Hematopoietic multipotent progenitor cell treated with erythropoietin and hydrocortisone succinate and interleukin-3 and kit ligand, for 6 days (in vitro differentiated cells): ENCODE measurements around the gene MTM1.

Experiments used
- DNase-seq: peaks from one replicate; pipeline ENCODE4 v3.0.0-alpha.2; 2015

Gene MTM1

DNA sequence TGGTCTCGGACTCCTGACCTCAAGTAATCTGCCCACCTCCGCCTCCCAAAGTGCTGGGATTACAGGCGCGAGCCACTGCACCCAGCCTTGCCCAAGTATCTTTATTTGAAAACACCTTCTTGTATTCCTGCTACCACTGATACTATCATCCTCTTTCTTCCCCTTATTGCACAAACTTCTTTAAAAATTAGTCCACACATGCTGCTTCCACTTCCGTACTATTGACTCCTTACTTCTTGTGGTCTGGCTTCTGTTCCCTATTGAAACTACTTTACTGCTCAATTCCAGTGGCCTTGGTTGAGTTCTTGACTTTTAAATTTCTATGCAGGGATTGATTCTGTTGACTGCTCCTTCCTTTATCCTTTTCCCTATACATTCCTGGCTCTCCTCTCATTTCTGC lies 38.8 kb downstream of the MTM1 start:
- DNase-seq = peak; percentile 14

GRCh38 chrX:150610043-150610442 lies 41.6 kb downstream of the MTM1 start:
- DNase-seq = peak; percentile 36

DNA sequence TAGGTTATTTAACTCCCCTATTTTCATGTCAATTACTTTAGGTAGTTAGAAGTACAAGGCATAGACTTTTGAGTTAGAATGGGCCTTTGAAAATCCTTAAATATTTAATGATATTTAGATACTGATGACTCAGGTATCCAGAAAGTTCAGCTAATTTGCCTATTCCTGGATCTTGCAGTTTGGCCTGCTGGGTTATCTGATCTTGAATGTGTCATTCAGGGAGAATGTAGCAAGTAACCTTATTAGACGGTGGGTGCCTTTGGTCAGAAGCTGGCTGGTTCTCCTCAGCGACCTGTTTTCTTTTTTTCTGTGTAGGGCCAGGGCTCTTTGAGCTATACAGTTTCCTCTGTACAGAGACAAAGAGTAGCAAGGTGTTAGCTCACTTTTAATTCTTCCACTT lies 42.0 kb downstream of the MTM1 start:
- no peak for DNase-seq

DNA sequence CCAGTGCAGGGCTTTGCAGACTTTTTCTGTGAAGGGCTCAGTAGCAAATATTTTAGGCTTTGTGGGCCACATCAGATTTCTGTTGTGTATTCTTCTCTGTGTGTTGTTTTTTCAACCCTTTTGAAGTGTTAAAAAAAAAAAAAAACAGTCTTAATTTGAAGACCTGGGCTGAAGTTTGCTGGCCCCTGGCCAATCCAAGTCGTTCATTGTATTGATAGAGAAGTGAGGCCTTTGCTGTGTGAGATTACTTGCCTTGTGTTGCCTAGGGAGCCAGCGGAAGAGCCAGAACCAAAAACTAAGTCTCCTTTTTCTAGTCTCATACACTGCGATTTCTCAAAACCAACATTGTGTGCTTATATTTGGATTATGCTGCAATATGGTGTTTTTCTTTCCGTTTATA lies 46.9 kb downstream of the MTM1 start:
- peak; percentile 9 for DNase-seq

DNA sequence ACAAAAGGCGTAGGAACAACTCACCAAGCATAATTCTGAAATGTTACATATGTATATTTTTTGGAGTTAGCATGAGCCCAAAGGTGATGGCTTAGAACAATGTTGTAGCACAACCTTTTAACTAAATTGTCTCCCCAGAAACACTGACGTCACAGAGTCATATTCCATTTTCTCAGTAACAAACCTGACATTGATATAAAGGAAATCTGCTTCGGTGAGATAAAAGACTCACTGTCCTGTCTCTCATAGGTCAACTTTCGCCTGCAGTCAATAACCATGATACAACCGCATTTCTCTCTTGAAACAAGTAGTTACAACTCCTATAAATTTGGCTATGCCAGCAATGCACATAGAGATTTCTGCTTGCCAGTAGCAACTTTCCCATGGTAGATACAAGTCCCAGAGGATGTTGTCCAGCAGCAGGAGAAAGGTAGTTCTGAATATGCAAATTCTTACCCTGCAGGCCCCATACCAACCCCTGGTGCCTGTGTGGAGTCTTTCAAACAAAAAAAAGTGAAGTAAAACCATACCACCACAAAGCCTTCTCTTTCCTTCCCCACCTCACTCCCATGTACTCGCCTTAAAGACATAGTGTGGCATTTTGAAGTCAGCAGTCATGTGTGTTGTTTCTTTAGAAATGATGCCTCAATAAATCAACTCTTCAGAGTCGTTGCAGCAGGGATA lies 47.9 kb downstream of the MTM1 start:
- peak; percentile 53 for DNase-seq

DNA sequence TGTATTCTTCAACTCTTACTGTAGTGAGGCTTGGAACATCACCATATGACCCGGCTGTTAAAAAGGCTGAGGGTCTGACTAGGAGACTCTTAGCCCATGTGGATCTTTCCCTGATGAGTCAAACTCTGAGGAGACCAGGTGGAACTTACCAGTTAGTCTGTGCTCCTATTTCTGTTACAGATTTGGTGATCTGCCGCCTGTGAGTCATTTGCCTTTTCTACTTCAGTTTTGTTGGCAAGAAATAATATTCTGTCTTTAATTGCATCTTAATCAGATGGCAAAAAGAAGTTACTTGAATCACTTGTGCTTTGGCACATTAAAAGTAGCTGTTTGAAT lies 48.4 kb downstream of the MTM1 start:
- no peak for DNase-seq

- peak; percentile 22 for DNase-seq
Observed at GRCh38 chrX:150621652-150622051, 53.2 kb downstream of the MTM1 start.

GRCh38 chrX:150623583-150623982 lies 55.2 kb downstream of the MTM1 start:
- no peak for DNase-seq

DNA sequence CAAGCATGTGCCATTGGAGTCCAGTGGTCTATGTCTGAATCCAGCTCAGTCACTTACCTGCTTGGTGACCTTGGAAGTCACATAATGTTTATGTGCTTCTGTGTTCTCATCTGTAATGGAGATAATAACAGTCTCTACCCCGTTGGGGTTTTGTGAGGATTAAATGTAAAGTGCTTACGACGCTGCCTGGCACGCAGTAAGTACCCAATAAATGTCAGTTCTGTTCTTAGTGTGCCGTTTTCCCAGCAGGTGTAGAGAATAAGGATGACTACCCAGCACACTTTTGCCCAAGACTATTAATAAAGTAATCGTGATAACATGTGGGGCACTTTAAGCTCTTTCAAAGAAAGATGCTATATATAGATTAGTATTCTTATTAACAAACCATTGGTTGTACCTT lies 56.7 kb downstream of the MTM1 start:
- DNase-seq = no peak

DNA sequence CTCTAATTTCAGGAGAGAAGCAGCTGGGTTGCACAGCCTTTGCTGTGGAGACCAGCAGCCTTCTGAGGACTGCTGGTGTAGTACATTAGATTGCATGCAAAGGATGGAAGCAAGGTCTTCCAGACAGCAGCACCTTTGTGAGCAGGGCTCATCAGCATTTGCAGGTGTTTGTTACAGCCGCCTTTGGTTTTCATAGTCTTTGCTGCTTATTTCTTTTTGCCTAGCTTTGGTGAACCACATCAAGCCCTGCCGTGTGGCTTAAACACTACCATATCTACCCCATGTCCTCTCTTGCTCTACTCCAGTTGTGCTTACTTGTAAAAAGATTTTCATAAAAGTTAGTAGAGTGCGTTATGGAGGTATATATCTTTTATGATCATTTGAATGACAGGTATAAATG lies 57.5 kb downstream of the MTM1 start:
- no peak for DNase-seq

DNA sequence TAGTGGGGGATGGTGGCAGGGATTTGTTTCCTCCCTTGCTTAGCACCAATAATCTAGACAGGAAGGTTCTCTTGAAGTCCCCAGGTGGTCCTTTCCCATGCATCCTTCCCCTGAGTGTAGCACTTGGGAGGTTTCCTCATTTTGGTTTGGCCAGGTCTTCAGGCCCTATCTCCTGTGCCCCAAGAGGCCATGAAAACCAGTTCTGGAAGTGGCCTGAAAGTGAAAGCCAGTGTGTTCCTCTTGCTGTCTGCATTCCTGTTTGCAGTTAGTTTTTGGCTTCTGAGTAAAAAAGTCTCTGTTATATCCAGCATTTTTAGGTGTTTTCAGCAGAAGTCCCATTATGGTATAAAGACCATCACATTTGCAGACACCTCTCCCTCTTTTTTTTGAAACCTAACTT lies 59.5 kb downstream of the MTM1 start:
- DNase-seq = no peak

DNA sequence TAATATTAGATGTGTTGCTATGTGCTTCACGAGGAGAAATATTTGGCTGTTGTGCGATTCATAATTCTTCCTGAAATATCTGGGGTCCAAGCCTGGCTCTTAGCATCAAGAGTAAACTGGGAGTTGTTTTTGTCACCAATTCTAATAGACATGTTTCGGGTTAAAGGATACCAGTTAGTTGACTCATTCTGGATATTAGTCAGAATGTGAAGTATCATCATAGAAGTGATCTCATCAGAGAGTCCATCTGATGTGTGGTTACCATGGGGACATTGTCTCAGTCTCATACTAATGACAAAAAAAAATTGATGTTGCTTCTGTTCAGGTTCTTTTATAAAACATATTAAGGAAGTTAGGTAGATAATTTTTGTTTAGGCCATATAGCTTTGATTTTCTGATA lies 67.5 kb downstream of the MTM1 start:
- DNase-seq = no peak

DNA sequence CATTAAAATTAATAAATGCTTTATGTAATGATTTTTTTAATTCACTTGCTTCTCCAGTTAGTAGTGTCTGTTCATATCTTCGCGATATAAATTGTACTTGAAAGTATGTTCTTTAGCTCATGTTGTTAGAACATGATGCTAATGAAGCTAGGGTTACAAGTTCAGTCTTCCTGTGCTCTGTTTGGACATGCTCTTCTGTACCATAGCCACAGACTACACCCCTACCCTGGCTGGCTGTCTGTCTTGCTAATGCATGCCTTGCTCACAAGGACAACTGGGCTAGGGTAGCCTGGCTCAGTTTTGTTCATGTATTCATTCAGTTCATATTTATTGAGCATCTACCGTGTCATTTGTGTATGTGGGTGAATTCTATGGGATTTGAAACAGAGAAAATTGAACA lies 74.0 kb downstream of the MTM1 start:
- DNase-seq = no peak

DNA sequence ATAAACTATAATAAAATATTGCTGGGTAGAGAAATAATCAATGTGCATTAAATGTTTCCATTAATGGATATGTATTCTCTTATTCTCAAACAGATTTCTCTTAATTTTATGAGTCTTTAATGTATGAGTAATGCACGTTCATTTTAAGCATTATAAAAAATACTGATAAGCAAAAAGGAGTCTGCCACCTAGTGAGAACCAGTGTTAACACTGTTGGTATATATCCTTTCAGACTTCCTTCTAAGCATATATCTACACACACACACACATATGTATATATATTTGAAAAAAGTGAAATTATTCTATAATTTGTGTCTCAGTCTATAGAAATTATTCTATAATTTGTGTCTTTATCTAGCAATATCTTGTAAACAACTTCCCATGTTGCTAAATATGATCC lies 74.8 kb downstream of the MTM1 start:
- peak; percentile 57 for DNase-seq

GRCh38 chrX:150643958-150644357 lies 75.5 kb downstream of the MTM1 start:
- DNase-seq = no peak

- peak; percentile 64 for DNase-seq
Observed at GRCh38 chrX:150644422-150644821, 76.0 kb downstream of the MTM1 start.

DNA sequence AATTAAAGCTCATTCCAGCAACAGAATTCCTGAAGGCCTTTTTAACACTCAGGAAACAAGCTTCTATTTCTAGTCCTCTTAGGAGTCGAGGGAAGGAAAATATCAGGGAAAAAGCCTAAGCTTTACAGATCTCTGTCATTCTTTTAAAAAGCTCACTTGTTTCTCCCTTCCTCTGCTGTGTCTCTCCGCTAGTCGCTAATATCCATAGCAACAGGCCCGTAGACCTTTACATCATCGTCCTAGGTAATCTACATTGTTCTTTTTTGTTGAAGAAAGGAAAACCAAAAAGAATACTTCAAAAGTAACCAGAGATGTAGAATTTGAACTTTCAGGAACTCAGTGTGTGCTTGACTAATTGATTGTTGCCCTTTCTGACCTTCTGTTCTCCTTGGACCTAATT lies 78.9 kb downstream of the MTM1 start:
- no peak for DNase-seq

- no peak for DNase-seq
Observed at GRCh38 chrX:150648296-150648940, 80.0 kb downstream of the MTM1 start.

DNA sequence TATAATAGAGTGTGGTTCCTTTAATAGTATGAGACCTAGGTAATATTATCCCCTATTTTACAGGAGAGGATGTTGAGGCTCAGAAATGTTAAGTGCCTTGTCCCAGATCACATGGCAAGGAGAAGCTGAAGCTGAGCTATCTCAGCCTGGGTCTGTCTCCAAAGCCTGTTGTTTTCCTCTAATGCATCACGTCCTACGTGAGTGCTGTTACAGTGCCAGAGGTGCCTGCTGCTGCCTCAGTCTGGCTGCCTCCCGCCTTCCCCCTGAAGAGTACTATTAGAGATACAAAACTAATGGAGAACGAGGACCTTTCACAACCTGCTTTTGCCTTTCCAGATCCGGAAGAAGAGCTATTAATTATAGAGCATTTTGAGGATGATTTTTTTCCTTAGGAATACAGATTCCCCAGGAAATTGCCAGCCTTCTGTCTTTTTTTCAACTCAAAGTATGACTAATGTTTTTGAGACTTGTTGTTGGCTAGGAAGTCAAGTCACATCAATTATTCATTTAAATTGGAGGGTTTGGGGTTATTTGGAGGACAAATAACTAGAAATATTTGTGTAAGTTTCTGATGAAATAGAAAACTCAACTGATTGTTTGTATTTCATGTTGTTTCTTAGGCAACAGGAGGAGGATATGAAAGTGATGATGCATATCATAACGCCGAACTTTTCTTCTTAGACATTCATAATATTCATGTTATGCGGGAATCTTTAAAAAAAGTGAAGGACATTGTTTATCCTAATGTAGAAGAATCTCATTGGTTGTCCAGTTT lies 80.9 kb downstream of the MTM1 start:
- no peak for DNase-seq

GRCh38 chrX:150651906-150652305 lies 83.5 kb downstream of the MTM1 start:
- no peak for DNase-seq

GRCh38 chrX:150655788-150656187 lies 87.4 kb downstream of the MTM1 start:
- DNase-seq = no peak

DNA sequence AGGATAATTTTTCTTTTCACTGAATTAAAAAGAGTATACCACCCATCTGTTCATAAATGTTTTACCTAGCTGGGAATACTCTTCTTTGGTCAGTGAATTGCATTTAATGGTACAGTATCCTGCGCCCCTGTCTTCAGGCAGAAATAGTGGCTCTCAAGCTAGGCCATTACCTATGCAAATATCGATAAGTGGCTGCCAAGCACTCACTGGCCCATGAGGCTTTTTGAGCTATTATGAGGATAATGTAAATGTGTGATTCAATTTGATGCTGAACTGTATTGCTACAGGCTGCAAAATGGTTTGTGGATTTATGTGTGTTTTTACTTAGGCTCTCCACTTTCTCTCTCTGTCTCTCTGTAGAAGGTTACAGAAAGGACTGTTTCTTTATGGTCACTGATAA lies 94.7 kb downstream of the MTM1 start:
- no peak for DNase-seq

DNA sequence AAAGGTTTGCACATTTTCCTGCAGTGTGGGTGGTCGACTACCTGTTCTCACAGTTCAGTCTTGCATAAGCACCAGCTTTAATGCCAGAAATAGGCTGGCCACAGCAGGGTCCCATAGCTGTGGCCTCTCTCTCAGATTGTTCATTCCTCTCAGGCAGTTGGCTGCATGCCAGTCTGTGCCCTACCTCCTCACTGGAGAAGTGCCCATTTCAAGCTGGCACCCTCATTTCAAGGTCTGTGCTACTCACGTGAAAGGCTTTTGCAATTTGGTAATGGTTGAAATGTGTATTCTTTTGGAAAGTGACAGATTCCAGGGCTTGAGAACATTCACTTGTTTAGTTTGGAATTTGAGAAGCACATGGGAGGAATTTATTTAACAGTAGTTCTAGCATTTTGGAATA lies 95.9 kb downstream of the MTM1 start:
- peak; percentile 41 for DNase-seq

GRCh38 chrX:150676221-150676620 lies 107.8 kb downstream of the MTM1 start:
- no peak for DNase-seq
